RWPE2 (cell line): ENCODE measurements around the gene TIPARP.

Experiments
- ATAC-seq: fragments of 200-7000 bp; cut with Tn5 transposase; 3 replicates; pipeline ENCODE4 v1.9.1; 2021; ENCODE audit warnings: low read depth
- DNase-seq: peaks from one replicate; pipeline ENCODE4 v3.0.0-alpha.2; 2020; ENCODE audit warnings: low spot score
- H3K27ac ChIP-seq: fragments of 450-650 bp; 2 replicates; pipeline ENCODE4 v1.5.1; 2017; ENCODE audit warnings: mild to moderate bottlenecking; ENCODE audit not compliant: poor library complexity, severe bottlenecking
- H3K27me3 ChIP-seq: fragments of 250-450 bp; sonication (Bioruptor Pico); 2 replicates; pipeline ENCODE4 v1.5.1; 2021; ENCODE audit warnings: mild to moderate bottlenecking, moderate library complexity; ENCODE audit not compliant: insufficient read depth, poor library complexity, severe bottlenecking
- H3K36me3 ChIP-seq: fragments of 250-450 bp; sonication (Bioruptor Pico); 2 replicates; pipeline ENCODE4 v1.5.1; 2020; ENCODE audit warnings: low read depth, mild to moderate bottlenecking, moderate library complexity
- H3K4me1 ChIP-seq: fragments of 250-450 bp; sonication (Bioruptor Pico); 2 replicates; pipeline ENCODE4 v1.5.1; 2021; ENCODE audit warnings: mild to moderate bottlenecking, moderate library complexity; ENCODE audit not compliant: insufficient read depth, poor library complexity, severe bottlenecking
- H3K4me3 ChIP-seq: fragments of 250-450 bp; sonication (Bioruptor Pico); 2 replicates; pipeline ENCODE4 v1.5.1; 2021; ENCODE audit warnings: mild to moderate bottlenecking, moderate library complexity; ENCODE audit not compliant: severe bottlenecking
- H3K9me3 ChIP-seq: fragments of 250-450 bp; sonication (Bioruptor Pico); 2 replicates; pipeline ENCODE4 v1.5.1; 2021; ENCODE audit warnings: mild to moderate bottlenecking, moderate library complexity; ENCODE audit not compliant: severe bottlenecking
- TF ChIP-seq, protein P1 (sequence below): fragments of 450-650 bp; IDR thresholded peaks from one replicate; pipeline ENCODE4 v1.5.1; 2017; ENCODE audit warnings: mild to moderate bottlenecking, moderate library complexity; ENCODE audit not compliant: poor library complexity, severe bottlenecking

TIPARP gene

DNA sequence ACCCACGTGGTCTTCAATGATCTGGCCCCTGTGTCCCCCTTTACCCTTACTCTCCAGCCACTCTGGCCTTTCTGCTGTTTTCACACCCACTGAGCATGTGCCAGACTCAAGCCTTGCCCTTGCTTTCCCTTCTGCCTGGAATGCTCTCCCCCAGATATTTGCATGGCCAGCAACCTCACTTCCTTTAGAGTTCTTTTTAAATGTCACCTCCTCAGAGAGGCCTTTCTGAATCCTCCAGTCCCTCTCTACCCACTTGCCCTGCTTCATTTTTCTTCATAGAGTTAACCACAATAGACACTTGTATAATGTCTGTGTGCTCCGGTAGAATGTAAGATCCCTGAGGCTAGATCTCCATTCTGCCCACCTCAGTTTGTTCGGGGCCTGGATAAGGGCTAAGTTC is 39.4 kb upstream of the TIPARP start:
- TF ChIP-seq, protein P1, sequence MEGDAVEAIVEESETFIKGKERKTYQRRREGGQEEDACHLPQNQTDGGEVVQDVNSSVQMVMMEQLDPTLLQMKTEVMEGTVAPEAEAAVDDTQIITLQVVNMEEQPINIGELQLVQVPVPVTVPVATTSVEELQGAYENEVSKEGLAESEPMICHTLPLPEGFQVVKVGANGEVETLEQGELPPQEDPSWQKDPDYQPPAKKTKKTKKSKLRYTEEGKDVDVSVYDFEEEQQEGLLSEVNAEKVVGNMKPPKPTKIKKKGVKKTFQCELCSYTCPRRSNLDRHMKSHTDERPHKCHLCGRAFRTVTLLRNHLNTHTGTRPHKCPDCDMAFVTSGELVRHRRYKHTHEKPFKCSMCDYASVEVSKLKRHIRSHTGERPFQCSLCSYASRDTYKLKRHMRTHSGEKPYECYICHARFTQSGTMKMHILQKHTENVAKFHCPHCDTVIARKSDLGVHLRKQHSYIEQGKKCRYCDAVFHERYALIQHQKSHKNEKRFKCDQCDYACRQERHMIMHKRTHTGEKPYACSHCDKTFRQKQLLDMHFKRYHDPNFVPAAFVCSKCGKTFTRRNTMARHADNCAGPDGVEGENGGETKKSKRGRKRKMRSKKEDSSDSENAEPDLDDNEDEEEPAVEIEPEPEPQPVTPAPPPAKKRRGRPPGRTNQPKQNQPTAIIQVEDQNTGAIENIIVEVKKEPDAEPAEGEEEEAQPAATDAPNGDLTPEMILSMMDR: no peak
- Histone ChIP-seq H3K9me3 (no peaks in the 10 kb centered on the region), H3K36me3 (no peaks in the 10 kb centered on the region), H3K4me1 (peaks cover 16% of the 10 kb centered on the region), H3K27me3 (no peaks in the 10 kb centered on the region), H3K4me3 (no peak overlapping the region), H3K27ac (no peak overlapping the region)
- DNase-seq (no peak), ATAC-seq (no peak)

DNA sequence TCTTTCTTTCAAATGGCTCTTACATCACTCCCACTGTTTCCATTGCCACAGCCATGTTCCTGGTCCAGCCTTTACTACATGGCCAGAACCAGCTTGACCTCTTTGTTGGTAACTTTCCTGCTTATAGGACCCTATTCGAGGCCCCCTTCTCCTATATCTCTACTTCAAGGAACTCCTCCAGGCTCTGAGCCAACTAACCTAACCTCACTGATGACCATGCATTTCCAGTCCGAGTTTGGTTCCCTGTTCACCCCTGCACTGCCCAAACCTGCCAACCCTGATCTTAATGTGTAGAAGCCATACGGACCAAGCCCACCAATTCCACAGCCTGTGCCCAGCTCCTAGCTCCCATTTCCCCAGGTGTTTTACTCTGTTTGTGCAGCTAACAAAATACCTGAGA is 38.4 kb upstream of the TIPARP start:
- Histone ChIP-seq H3K27me3 (no peaks in the 10 kb centered on the region), H3K9me3 (no peaks in the 10 kb centered on the region), H3K4me1 (peaks cover 7% of the 10 kb centered on the region), H3K27ac (no peak overlapping the region), H3K36me3 (no peaks in the 10 kb centered on the region), H3K4me3 (no peak overlapping the region)
- DNase-seq (no peak), ATAC-seq (no peak)
- TF ChIP-seq, protein P1: no peak

DNA sequence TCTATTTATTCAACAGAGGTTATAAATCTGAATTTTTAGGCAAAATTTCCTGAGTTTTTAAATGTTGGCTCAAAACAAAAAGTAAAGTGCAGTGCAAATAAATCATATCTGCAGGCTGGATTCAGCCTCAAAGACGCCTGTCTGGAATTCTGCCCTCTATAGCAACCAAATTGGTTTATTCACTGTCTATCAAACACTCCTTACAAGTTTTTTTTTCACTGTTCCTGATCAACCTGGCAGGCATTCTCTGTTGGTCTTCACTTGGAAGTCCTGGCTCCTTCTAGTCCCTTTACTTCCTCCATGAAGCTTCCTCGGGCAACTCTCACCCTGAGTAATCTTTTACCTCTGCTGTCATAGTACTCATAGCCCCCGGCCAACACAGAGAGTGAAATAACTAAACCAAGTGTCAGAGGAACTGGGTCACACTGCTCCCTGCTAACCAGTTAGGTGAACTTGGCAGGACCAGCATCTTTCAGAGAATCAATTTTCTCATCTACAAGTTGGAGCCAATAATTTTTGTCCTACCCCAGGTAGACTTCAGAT is 36.8 kb upstream of the TIPARP start:
- peak; percentile 52; the same call in 1 of the 3 replicates for ATAC-seq
- TF ChIP-seq, protein P1: no peak
- Histone ChIP-seq H3K4me1 (no peaks in the 10 kb centered on the region), H3K9me3 (no peaks in the 10 kb centered on the region), H3K36me3 (no peaks in the 10 kb centered on the region), H3K27me3 (no peaks in the 10 kb centered on the region), H3K4me3 (no peak overlapping the region), H3K27ac (no peak overlapping the region)
- no peak for DNase-seq

DNA sequence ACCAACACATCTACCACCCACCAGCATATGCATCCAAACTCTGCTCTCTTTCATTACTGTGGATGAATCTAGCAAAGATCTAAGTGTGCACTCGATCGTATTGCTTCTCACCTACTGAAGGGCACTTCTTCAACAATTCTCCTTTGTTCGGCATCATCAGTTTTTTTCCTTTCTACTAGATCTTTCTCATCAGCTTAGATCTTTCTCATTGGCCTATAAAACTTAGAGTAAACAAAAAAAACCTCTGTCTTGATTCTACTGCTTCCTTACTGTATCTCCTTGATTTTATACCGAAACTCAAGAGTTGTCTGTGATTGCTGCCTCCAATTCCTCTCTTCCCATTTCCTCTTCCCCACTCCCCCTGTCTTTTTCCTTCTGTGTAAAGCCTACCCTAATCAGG is 36.1 kb upstream of the TIPARP start:
- H3K27me3 ChIP-seq: no peaks in the 10 kb centered on the region
- DNase-seq: no peak
- TF ChIP-seq, protein P1: no peak
- no peaks in the 10 kb centered on the region for H3K36me3 ChIP-seq
- H3K4me1 ChIP-seq: no peaks in the 10 kb centered on the region
- no peaks in the 10 kb centered on the region for H3K9me3 ChIP-seq
- no peak for ATAC-seq
- no peak overlapping the region for H3K4me3 ChIP-seq
- H3K27ac ChIP-seq: no peak overlapping the region

DNA sequence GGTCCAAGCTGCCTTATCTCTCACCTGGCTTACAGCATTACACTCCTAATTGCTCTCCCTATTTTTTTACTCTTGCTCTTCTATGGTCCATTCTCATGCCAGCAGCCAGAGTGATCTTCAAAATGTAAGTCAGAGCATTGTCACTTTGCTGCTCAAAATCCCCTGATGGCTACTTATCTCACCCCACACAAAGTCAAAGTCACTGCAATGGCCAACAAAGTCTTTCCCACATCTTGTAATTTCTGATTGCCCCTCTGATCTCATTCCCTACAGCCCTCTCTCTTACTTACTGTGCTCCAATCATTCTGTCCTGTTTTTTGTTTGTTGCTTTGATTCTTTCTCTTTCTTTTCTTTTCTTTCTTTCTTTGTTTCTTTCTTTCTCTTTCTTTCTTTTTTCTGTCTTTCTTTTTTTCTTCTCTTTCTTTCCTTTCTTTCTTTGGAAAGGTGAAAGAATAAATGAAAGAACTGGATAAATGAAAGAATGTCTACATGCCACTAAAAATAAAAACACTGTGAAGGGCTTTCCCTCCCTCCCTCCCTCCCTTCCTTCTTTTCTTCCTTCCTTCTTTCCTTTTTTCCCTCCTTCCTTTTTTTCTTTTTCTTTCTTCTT is 34.9 kb upstream of the TIPARP start:
- Histone ChIP-seq H3K27ac (no peak overlapping the region), H3K36me3 (no peaks in the 10 kb centered on the region), H3K4me3 (no peak overlapping the region), H3K9me3 (no peaks in the 10 kb centered on the region), H3K27me3 (no peaks in the 10 kb centered on the region), H3K4me1 (no peaks in the 10 kb centered on the region)
- ATAC-seq (no peak), DNase-seq (no peak)
- TF ChIP-seq, protein P1: no peak
